HepG2 (cell line): Measurements from ENCODE around the gene NWD2. TPM values are rescaled to one million over a fixed set of nuclear protein-coding genes. Genes with fewer than 3 reads are reported as not detected.

ENCODE experiments used
- ATAC-seq: fragments of 200-7000 bp; cut with Tn5 transposase; 3 replicates; pipeline ENCODE4 v1.9.1; 2020; ENCODE audit warnings: mild to moderate bottlenecking, moderate library complexity
- BruUV-seq: library from RNA; stranded (reverse); fragments of 400-500 nt; replicated peaks from 2 replicates; lab custom pipeline; 2021; lab: Mats Ljungman, UMichigan
- CTCF ChIA-PET: fragments of 300-600 bp; formaldehyde crosslinking; extraction: SDS; loops from one replicate; lab custom pipeline; 2021; ENCODE audit warnings: low total read pairs, inconsistent platforms, low intra/inter-chr PET ratio; lab: Yijun Ruan, JAX
- POLR2A ChIA-PET: fragments of 350-600 bp; sonication (Branson Sonifier 250); formaldehyde crosslinking; loops from one replicate; lab custom pipeline; 2020; ENCODE audit warnings: antibody characterized with exemption, inconsistent platforms; lab: Yijun Ruan, JAX
- DNase-seq: peaks from one replicate; pipeline ENCODE4 v3.0.0-alpha.2; 2015; ENCODE audit warnings: low spot score
- FAIRE-seq: peaks from 3 replicates; lab custom pipeline; 2011; peaks lifted over from hg19 to GRCh38; lab: Jason Lieb, UNC
- H2AFZ ChIP-seq: one replicate; pipeline ENCODE4 v1.6.1; 2011; ENCODE audit warnings: low read length, inconsistent platforms
- H3K27ac ChIP-seq: fragments of 300-600 bp; 3 replicates; pipeline ENCODE4 v1.8.0; 2011; ENCODE audit warnings: mixed run types, mild to moderate bottlenecking, mixed read lengths, low read length, inconsistent platforms; ENCODE audit not compliant: insufficient read depth; ENCODE audit errors: extremely low read length
- H3K27me3 ChIP-seq, 2 experiments: fragments of 200-600 bp in 1 of 2; 2 replicates in 1 of 2; 3 replicates in 1 of 2; pipeline versions ENCODE4 v1.6.0 to v1.8.0; 2011; ENCODE audit warnings: low read length in 2 of 2, mild to moderate bottlenecking in 2 of 2, moderate library complexity in 2 of 2, inconsistent platforms in 1 of 2; ENCODE audit not compliant: insufficient read depth in 2 of 2, control insufficient read depth in 1 of 2
- H3K36me3 ChIP-seq, 2 experiments: fragments of 200-600 bp in 1 of 2; replicated peaks in 1 of 2; 2 replicates in 1 of 2; 3 replicates in 1 of 2; pipeline versions ENCODE4 v1.5.1 to v1.8.0; 2011; ENCODE audit warnings: low read length in 2 of 2, inconsistent platforms in 1 of 2; ENCODE audit not compliant: insufficient read depth in 2 of 2, control insufficient read depth in 1 of 2
- H3K4me1 ChIP-seq: 2 replicates; pipeline ENCODE4 v1.5.1; 2012; ENCODE audit warnings: low read length, inconsistent platforms; ENCODE audit not compliant: insufficient read depth
- H3K4me2 ChIP-seq: 2 replicates; pipeline ENCODE4 v1.6.0; 2011; ENCODE audit warnings: low read depth, low read length, inconsistent platforms
- H3K4me3 ChIP-seq, 3 experiments: fragments of 200-600 bp in 1 of 3; sonication (generic), shearing (Covaris generic) in 1 of 3; replicated peaks in 1 of 3; 2 replicates each; pipeline ENCODE4 v1.5.1; 2011 to 2016; ENCODE audit warnings: low read length in 3 of 3, inconsistent platforms in 2 of 3, low read depth in 2 of 3, mild to moderate bottlenecking in 2 of 3, control low read depth in 1 of 3, mixed read lengths in 1 of 3; ENCODE audit not compliant: insufficient read depth in 1 of 3
- H3K79me2 ChIP-seq: one replicate; pipeline ENCODE4 v1.6.1; 2011; ENCODE audit warnings: low read length, inconsistent platforms; ENCODE audit not compliant: insufficient read depth
- H3K9ac ChIP-seq: 2 replicates; pipeline ENCODE4 v1.6.0; 2011; ENCODE audit warnings: mild to moderate bottlenecking, low read depth, low read length, inconsistent platforms; ENCODE audit not compliant: insufficient read depth
- H3K9me3 ChIP-seq: 2 replicates; pipeline ENCODE4 v1.5.1; 2012; ENCODE audit warnings: mild to moderate bottlenecking, low read length
- H4K20me1 ChIP-seq: 2 replicates; pipeline ENCODE4 v1.6.0; 2011; ENCODE audit warnings: inconsistent platforms, mild to moderate bottlenecking, low read length, moderate library complexity; ENCODE audit not compliant: insufficient read depth
- AGO2 ChIP-seq: fragments of 200-400 bp; formaldehyde crosslinking; optimal IDR thresholded peaks from 2 replicates; pipeline ENCODE3; 2017; ENCODE audit warnings: mild to moderate bottlenecking, low read depth, low read length, moderate library complexity
- CAMTA2 ChIP-seq: sonication (generic); formaldehyde crosslinking; IDR thresholded peaks from 2 replicates; pipeline ENCODE4 v1.4.0; 2020; ENCODE audit warnings: mild to moderate bottlenecking, missing genetic modification reagents, borderline replicate concordance
- CREB1 ChIP-seq, 2 experiments: fragments of 450-650 bp in 1 of 2; IDR thresholded peaks; 2 replicates each; pipeline ENCODE4 v1.6.1; 2016 to 2017; ENCODE audit warnings: control low read depth in 1 of 2, mild to moderate bottlenecking in 1 of 2, missing compliant biosample characterization in 1 of 2, missing genetic modification characterization in 1 of 2
- KDM5B ChIP-seq: sonication (generic); formaldehyde crosslinking; IDR thresholded peaks from 2 replicates; pipeline ENCODE4 v1.4.0; 2020; ENCODE audit warnings: missing genetic modification reagents, mild to moderate bottlenecking, borderline replicate concordance
- KLF16 ChIP-seq, 2 experiments: sonication (generic) in 1 of 2; formaldehyde crosslinking in 1 of 2; IDR thresholded peaks; 2 replicates each; pipeline versions ENCODE4 v1.6.1 to v1.8.0; 2016 to 2023; ENCODE audit warnings: missing genetic modification reagents in 2 of 2, missing compliant biosample characterization in 1 of 2
- MBNL3 ChIP-seq: fragments of 250-450 bp; sonication (Bioruptor Pico); conservative IDR thresholded peaks from 2 replicates; pipeline ENCODE4 v1.8.0; 2022; ENCODE audit warnings: mild to moderate bottlenecking, inconsistent platforms
- MLLT10 ChIP-seq: sonication (generic); formaldehyde crosslinking; IDR thresholded peaks from 2 replicates; pipeline ENCODE4 v1.4.0; 2020; ENCODE audit warnings: missing genetic modification reagents
- NFIC ChIP-seq: IDR thresholded peaks from 2 replicates; pipeline ENCODE4 v1.6.1; 2012; ENCODE audit warnings: mild to moderate bottlenecking, low read length, inconsistent platforms
- RORA ChIP-seq: sonication (generic); formaldehyde crosslinking; IDR thresholded peaks from 2 replicates; pipeline ENCODE4 v1.5.0; 2020; ENCODE audit warnings: mild to moderate bottlenecking, missing genetic modification reagents, moderate library complexity
- TBL1XR1 ChIP-seq: fragments of 150-350 bp; IDR thresholded peaks from 2 replicates; pipeline ENCODE4 v1.6.1; 2014; ENCODE audit warnings: borderline replicate concordance, low read length; ENCODE audit not compliant: partially characterized antibody
- TCF7 ChIP-seq: sonication (generic); IDR thresholded peaks from 2 replicates; pipeline ENCODE4 v1.6.1; 2016; ENCODE audit warnings: antibody characterized with exemption, low read depth
- TRIM24 ChIP-seq: sonication (generic); formaldehyde crosslinking; IDR thresholded peaks from 2 replicates; pipeline ENCODE4 v1.8.0; 2022; ENCODE audit warnings: mild to moderate bottlenecking, missing genetic modification reagents
- ZNF335 ChIP-seq: sonication (generic); formaldehyde crosslinking; IDR thresholded peaks from 2 replicates; pipeline ENCODE4 v1.4.0; 2020; ENCODE audit warnings: missing genetic modification reagents
- ZNF337 ChIP-seq: sonication (generic); formaldehyde crosslinking; IDR thresholded peaks from 2 replicates; pipeline ENCODE4 v1.5.1; 2020; ENCODE audit warnings: missing genetic modification reagents, low read depth, mild to moderate bottlenecking, borderline replicate concordance
- ZNF546 ChIP-seq: sonication (generic); formaldehyde crosslinking; conservative IDR thresholded peaks from 2 replicates; pipeline ENCODE4 v1.8.1; 2023; ENCODE audit warnings: mild to moderate bottlenecking, missing genetic modification reagents
- ZNF670 ChIP-seq: sonication (generic); formaldehyde crosslinking; IDR thresholded peaks from 2 replicates; pipeline ENCODE4 v1.8.0; 2022; ENCODE audit warnings: mild to moderate bottlenecking, missing genetic modification reagents, borderline replicate concordance
- ZNF891 ChIP-seq: sonication (generic); formaldehyde crosslinking; IDR thresholded peaks from 2 replicates; pipeline ENCODE4 v1.5.0; 2020; ENCODE audit warnings: mild to moderate bottlenecking, missing genetic modification reagents
- ZSCAN25 ChIP-seq: sonication (generic); formaldehyde crosslinking; IDR thresholded peaks from 2 replicates; pipeline ENCODE4 v1.8.0; 2022; ENCODE audit warnings: mild to moderate bottlenecking, missing genetic modification reagents
- WGBS: methylation state at CpG from one replicate; pipeline ENCODE4 v1.1.6; 2017; ENCODE audit warnings: low lambda C conversion rate; 5-methylcytosine and 5-hydroxymethylcytosine counted together
- in situ Hi-C: cut with HindIII; loops from 2 replicates; pipeline ENCODE4 v1.10.0; 2017; ENCODE audit warnings: low pct_unique_long_range_greater_than_20kb; ENCODE audit not compliant: extremely low pct_ligation_motif_present
- intact Hi-C: fragments of 100-400 bp; cut with micrococcal nuclease; formaldehyde crosslinking; loops from one replicate; pipeline ENCODE4 v1.10.0; 2022; ENCODE audit not compliant: unreplicated experiment
- polyA plus RNA-seq, 8 experiments: library from polyadenylated mRNA; depleted of rRNA in 3 of 8; stranded (reverse) in 7 of 8; unstranded in 1 of 8; fragments of >200 nt; fragmentation: Illumina TruSeq in 4 of 8; extraction: Trizol in 4 of 8; gene quantifications; 2 replicates each; pipeline versions ENCODE4 v1.2.1 to v1.2.3, GENCODE V29; 2011 to 2016; ENCODE audit warnings: low read depth in 4 of 8, missing spikeins in 1 of 8, mixed read lengths in 1 of 8; ENCODE audit not compliant: insufficient read depth in 1 of 8
- total RNA-seq, 5 experiments: library from RNA; depleted of rRNA; stranded (reverse); fragments of >200 nt; fragmentation: Illumina TruSeq; extraction: Trizol; gene quantifications; 2 replicates each; pipeline ENCODE4 v1.2.3, GENCODE V29; 2016; ENCODE audit warnings: low read depth in 1 of 5
- TF ChIP-seq, protein P1 (sequence below): sonication (generic); formaldehyde crosslinking; IDR thresholded peaks from 2 replicates; pipeline ENCODE4 v1.4.0; 2020; ENCODE audit warnings: missing genetic modification reagents; ENCODE audit errors: not compliant biosample characterization

The NWD2 gene
- total and polyA plus RNA-seq, 2 of the 13 experiments (the other 11 are each of a cell fraction or from before 2014, with no cell fraction given) = not detected

- TF ChIP-seq TCF7 = no peak
- TF ChIP-seq MBNL3 (CRISPR knock-in tag) = no peak
- no peak for TF ChIP-seq KDM5B
- TF ChIP-seq CREB1 (IDR thresholded peaks at IDR 0.05) = no peak
- TF ChIP-seq CREB1 (CRISPR knock-in tag; IDR thresholded peaks at IDR 0.05) = no peak
- no peak for TF ChIP-seq ZNF670 (CRISPR knock-in tag)
- TF ChIP-seq RORA (CRISPR knock-in tag) = no peak
These were observed 930 bp downstream of the NWD2 start (continued) for GRCh38 chr4:37245391-37245954.

GRCh38 chr4:37246891-37247290 lies 2.3 kb downstream of the NWD2 start:
- Histone ChIP-seq H3K4me1 (no peaks in the 10 kb centered on the region), H3K4me2 (no peak overlapping the region), H3K4me3 (no peak overlapping the region), H3K9me3 (no peaks in the 10 kb centered on the region), H2AFZ (no peak overlapping the region), H3K79me2 (no peaks in the 10 kb centered on the region), H3K9ac (no peak overlapping the region), H4K20me1 (no peaks in the 10 kb centered on the region), H3K36me3 (no peaks in the 10 kb centered on the region), H3K27ac (no peak overlapping the region), H3K27me3 (peaks cover 2 to 29% of the 10 kb centered on the region in 2 experiments; a peak in 4 of 5 replicates)
- ATAC-seq (no peak), DNase-seq (no peak), FAIRE-seq (no peak)
- BruUV-seq = no TSS peak
- TF ChIP-seq KLF16 (CRISPR knock-in tag; IDR thresholded peaks at IDR 0.05) = no peak
- in situ Hi-C loops (no loop called here), intact Hi-C loops (no loop called here)
- under 1% methylated on average over 6 of the region's 6 CpGs for WGBS
- POLR2A ChIA-PET = no interaction called here
- CTCF ChIA-PET = no interaction called here

DNA sequence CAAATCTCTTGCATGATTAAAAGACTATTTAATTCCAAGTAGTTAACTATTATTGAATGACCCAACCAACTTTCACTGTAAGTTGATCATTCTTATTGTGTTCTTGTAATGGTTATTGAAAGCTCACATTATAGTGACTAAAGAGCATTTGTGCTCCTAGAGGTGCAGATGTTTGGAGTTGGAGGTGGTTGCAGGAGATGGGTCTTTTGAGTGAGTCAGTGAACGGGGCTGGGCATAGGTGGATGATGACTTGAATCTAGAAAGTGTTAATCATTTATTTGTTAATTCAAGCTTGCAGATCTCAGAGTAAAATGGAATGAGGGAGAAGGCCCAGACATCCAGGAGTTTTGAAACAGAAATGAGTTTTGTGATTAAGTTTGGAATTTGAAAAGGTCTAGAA lies 13.7 kb downstream of the NWD2 start:
- H3K79me2 ChIP-seq = no peaks in the 10 kb centered on the region
- H3K9me3 ChIP-seq = no peaks in the 10 kb centered on the region
- no peak overlapping the region for H2AFZ ChIP-seq
- FAIRE-seq = no peak
- BruUV-seq = no TSS peak
- H3K27me3 ChIP-seq = no peaks in the 10 kb centered on the region
- DNase-seq = no peak
- in situ Hi-C loops = no loop called here
- H3K4me3 ChIP-seq = no peak overlapping the region
- H3K4me1 ChIP-seq = no peaks in the 10 kb centered on the region
- H3K36me3 ChIP-seq = no peaks in the 10 kb centered on the region
- no peak overlapping the region for H3K27ac ChIP-seq
- no peak overlapping the region for H3K4me2 ChIP-seq
- ChIA-PET POLR2A (no interaction called here), CTCF (no interaction called here)
- ATAC-seq = no peak
- intact Hi-C loops = no loop called here
- WGBS = 0% methylated on average over 1 of the region's 1 CpG
- no peaks in the 10 kb centered on the region for H4K20me1 ChIP-seq
- H3K9ac ChIP-seq = no peak overlapping the region
- TF ChIP-seq MLLT10 (CRISPR knock-in tag) (no peak), AGO2 (no peak), ZSCAN25 (no peak), ZNF335 (CRISPR knock-in tag) (no peak), NFIC (no peak), ZNF546 (no peak), ZNF337 (CRISPR knock-in tag) (no peak), CAMTA2 (CRISPR knock-in tag) (no peak), TBL1XR1 (no peak), TRIM24 (CRISPR knock-in tag) (no peak), ZNF891 (CRISPR knock-in tag) (no peak)
- TF ChIP-seq, protein P1, sequence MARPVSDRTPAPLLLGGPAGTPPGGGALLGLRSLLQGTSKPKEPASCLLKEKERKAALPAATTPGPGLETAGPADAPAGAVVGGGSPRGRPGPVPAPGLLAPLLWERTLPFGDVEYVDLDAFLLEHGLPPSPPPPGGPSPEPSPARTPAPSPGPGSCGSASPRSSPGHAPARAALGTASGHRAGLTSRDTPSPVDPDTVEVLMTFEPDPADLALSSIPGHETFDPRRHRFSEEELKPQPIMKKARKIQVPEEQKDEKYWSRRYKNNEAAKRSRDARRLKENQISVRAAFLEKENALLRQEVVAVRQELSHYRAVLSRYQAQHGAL (CRISPR knock-in tag) = no peak
